CD14-positive monocyte (primary cell): ENCODE data around the gene DGKQ. TPM values are rescaled to one million over a fixed set of nuclear protein-coding genes. Genes with fewer than 3 reads are reported as not detected.

Experiments
- DNase-seq, 3 donors: peaks; one replicate each; pipeline ENCODE4 v3.0.0-alpha.2; 2011 to 2022
- H2AFZ ChIP-seq: 2 replicates; pipeline ENCODE4 v1.6.0; 2012; ENCODE audit warnings: mild to moderate bottlenecking, low read depth, low read length, inconsistent platforms; ENCODE audit not compliant: insufficient read depth, poor library complexity, severe bottlenecking
- H3K27ac ChIP-seq, 2 donors: 1 replicate in 1 of 2; 2 replicates in 1 of 2; pipeline ENCODE4 v1.5.1; 2012 to 2013; ENCODE audit warnings: low read length in 2 of 2, control low read depth in 1 of 2, inconsistent platforms in 1 of 2, low read depth in 1 of 2, mild to moderate bottlenecking in 1 of 2
- H3K27me3 ChIP-seq, 2 donors: one replicate each; pipeline versions ENCODE4 v1.6.0 to v1.6.1; 2011 to 2013; ENCODE audit warnings: low read length in 2 of 2; ENCODE audit not compliant: control insufficient read depth in 2 of 2, insufficient read depth in 2 of 2
- H3K36me3 ChIP-seq, 2 donors: replicated peaks in 1 of 2; 1 replicate in 1 of 2; 2 replicates in 1 of 2; pipeline versions ENCODE4 v1.5.1 to v1.6.1; 2012 to 2013; ENCODE audit warnings: low read length in 2 of 2, control low read depth in 1 of 2, inconsistent platforms in 1 of 2, mild to moderate bottlenecking in 1 of 2; ENCODE audit not compliant: insufficient read depth in 2 of 2, control insufficient read depth in 1 of 2
- H3K4me1 ChIP-seq, 2 donors: 1 replicate in 1 of 2; 2 replicates in 1 of 2; pipeline versions ENCODE4 v1.5.1 to v1.6.1; 2012 to 2013; ENCODE audit warnings: low read length in 2 of 2, control low read depth in 1 of 2, inconsistent platforms in 1 of 2, mild to moderate bottlenecking in 1 of 2, moderate library complexity in 1 of 2; ENCODE audit not compliant: insufficient read depth in 2 of 2, control insufficient read depth in 1 of 2
- H3K4me2 ChIP-seq: replicated peaks from 2 replicates; pipeline ENCODE3; 2012; ENCODE audit warnings: low read length, moderate library complexity, mild to moderate bottlenecking; ENCODE audit not compliant: poor library complexity, severe bottlenecking; ENCODE audit errors: extremely low read depth
- H3K4me3 ChIP-seq, 3 experiments: fragments of 200-600 bp in 1 of 3; sonication (generic) in 1 of 3; replicated peaks in 1 of 3; 1 replicate in 2 of 3; 2 replicates in 1 of 3; pipeline ENCODE4 v1.5.1; 2011 to 2013; ENCODE audit warnings: low read length in 3 of 3, mild to moderate bottlenecking in 3 of 3, control low read depth in 2 of 3, low read depth in 2 of 3, inconsistent platforms in 1 of 3, moderate library complexity in 1 of 3
- H3K79me2 ChIP-seq: 2 replicates; pipeline ENCODE4 v1.6.0; 2012; ENCODE audit warnings: mild to moderate bottlenecking, control low read depth, inconsistent platforms, low read length, moderate library complexity; ENCODE audit not compliant: insufficient read depth
- H3K9ac ChIP-seq: 2 replicates; pipeline ENCODE4 v1.6.0; 2017; ENCODE audit warnings: low read length, mild to moderate bottlenecking; ENCODE audit not compliant: insufficient read depth, poor library complexity, severe bottlenecking
- H3K9me3 ChIP-seq, 2 donors: replicated peaks in 1 of 2; 1 replicate in 1 of 2; 2 replicates in 1 of 2; pipeline versions ENCODE4 v1.5.1 to v1.6.1; 2012 to 2013; ENCODE audit warnings: low read length in 2 of 2, control low read depth in 1 of 2; ENCODE audit not compliant: control insufficient read depth in 1 of 2, insufficient read depth in 1 of 2
- H4K20me1 ChIP-seq: 2 replicates; pipeline ENCODE4 v1.6.0; 2012; ENCODE audit warnings: mild to moderate bottlenecking, low read length, control low read depth, moderate library complexity; ENCODE audit not compliant: insufficient read depth
- H3K27ac Mint-ChIP-seq, 7 donors: one replicate each; pipeline ENCODE4 v1.8.0; 2020; ENCODE audit warnings: mild to moderate bottlenecking in 7 of 7, mixed read lengths in 7 of 7, moderate library complexity in 6 of 7, inconsistent platforms in 2 of 7
- H3K27me3 Mint-ChIP-seq, 3 donors: one replicate each; pipeline ENCODE4 v1.8.0; 2021 to 2022; ENCODE audit warnings: low read depth in 3 of 3, mild to moderate bottlenecking in 3 of 3, mixed read lengths in 3 of 3, moderate library complexity in 3 of 3, inconsistent platforms in 1 of 3
- H3K36me3 Mint-ChIP-seq, 2 donors: one replicate each; pipeline ENCODE4 v1.8.0; 2020; ENCODE audit warnings: mixed read lengths in 2 of 2, inconsistent platforms in 1 of 2, mild to moderate bottlenecking in 1 of 2
- H3K4me1 Mint-ChIP-seq: one replicate; pipeline ENCODE4 v1.8.0; 2020; ENCODE audit warnings: mild to moderate bottlenecking, mixed read lengths
- H3K4me3 Mint-ChIP-seq, 2 donors: one replicate each; pipeline ENCODE4 v1.8.0; 2020; ENCODE audit warnings: mild to moderate bottlenecking in 2 of 2, mixed read lengths in 2 of 2, moderate library complexity in 1 of 2
- H3K9me3 Mint-ChIP-seq, 7 donors: one replicate each; pipeline ENCODE4 v1.8.0; 2020 to 2022; ENCODE audit warnings: mixed read lengths in 7 of 7, mild to moderate bottlenecking in 6 of 7, moderate library complexity in 6 of 7, inconsistent platforms in 2 of 7
- WGBS: methylation state at CpG from one replicate; pipeline ENCODE4 v1.1.5; 2013; ENCODE audit warnings: missing lambda C conversion rate; ENCODE audit not compliant: insufficient coverage; 5-methylcytosine and 5-hydroxymethylcytosine counted together
- intact Hi-C, 2 donors: fragments of 100-400 bp; cut with micrococcal nuclease; formaldehyde crosslinking; loops; one replicate each; pipeline versions ENCODE4 v1.15.0 to v1.15.1; 2023
- polyA plus RNA-seq, 3 donors: library from polyadenylated mRNA; depleted of rRNA in 1 of 3; unstranded in 2 of 3; stranded (reverse) in 1 of 3; fragments of 300-500 nt in 2 of 3; fragments of >200 nt in 1 of 3; fragmentation: Illumina TruSeq in 2 of 3; gene quantifications; 1 replicate in 2 of 3; 2 replicates in 1 of 3; pipeline ENCODE4 v1.2.3, GENCODE V29; 2012 to 2021
- TF ChIP-seq, protein P1 (sequence below): fragments of 200-600 bp; IDR thresholded peaks from one replicate; pipeline ENCODE4 v1.8.0; 2022; ENCODE audit warnings: antibody characterized with exemption, mild to moderate bottlenecking

DGKQ gene
- polyA plus RNA-seq, 3 donors, result 0.58 to 23.1 (median 2.4) TPM

DNA sequence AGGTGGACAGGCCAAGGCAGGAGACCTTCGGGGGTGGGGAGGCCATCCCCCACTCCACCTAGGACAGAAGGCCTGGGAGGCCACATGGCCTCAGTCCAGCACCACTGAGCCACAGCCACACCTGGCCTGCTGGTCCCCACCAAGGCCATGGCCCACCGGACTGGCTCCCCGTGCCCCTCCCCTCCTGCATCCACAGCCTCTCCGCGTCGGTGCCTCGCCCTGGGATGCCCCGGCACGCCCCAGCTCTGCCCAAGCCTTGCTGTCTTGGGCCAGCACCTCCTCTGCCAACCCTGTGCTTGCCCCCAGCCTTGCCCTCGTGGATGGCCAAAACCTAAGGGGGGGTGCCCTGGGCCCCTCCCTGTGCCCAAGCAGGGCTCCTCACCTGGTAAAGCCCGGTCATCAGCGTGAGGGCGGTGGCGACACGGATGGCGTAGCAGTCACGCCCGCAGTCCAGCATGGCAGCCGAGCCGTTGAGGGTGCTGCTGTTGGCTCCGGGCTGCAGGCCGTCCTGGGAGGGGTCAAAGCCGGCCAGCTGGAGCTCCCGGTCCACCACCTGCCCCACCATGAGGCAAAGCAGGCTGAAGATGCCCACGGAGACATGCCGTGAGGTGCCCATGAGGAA, 17.5 kb upstream of the DGKQ start:
- no peak overlapping the region for H3K27ac ChIP-seq
- H3K4me2 ChIP-seq, result no peak overlapping the region
- Mint-ChIP-seq H3K36me3 (peaks cover 7 to 20% of the 10 kb centered on the region in 2 donors), H3K27me3 (peaks cover 5 to 9% (median 7%) of the 10 kb centered on the region in 3 donors), H3K9me3 (no peaks in the 10 kb centered on the region), H3K4me3 (no peak overlapping the region), H3K27ac (no peak overlapping the region), H3K4me1 (peaks cover 14% of the 10 kb centered on the region)
- DNase-seq, result no peak
- peaks cover 13 to 14% of the 10 kb centered on the region in 2 donors for H3K36me3 ChIP-seq
- peaks cover 22% of the 10 kb centered on the region for H4K20me1 ChIP-seq
- no peaks in the 10 kb centered on the region for H3K79me2 ChIP-seq
- intact Hi-C loops, result no loop called here
- WGBS, result 94% methylated on average over 21 of the region's 26 CpGs
- no peak overlapping the region for H3K9ac ChIP-seq
- TF ChIP-seq, protein P1, sequence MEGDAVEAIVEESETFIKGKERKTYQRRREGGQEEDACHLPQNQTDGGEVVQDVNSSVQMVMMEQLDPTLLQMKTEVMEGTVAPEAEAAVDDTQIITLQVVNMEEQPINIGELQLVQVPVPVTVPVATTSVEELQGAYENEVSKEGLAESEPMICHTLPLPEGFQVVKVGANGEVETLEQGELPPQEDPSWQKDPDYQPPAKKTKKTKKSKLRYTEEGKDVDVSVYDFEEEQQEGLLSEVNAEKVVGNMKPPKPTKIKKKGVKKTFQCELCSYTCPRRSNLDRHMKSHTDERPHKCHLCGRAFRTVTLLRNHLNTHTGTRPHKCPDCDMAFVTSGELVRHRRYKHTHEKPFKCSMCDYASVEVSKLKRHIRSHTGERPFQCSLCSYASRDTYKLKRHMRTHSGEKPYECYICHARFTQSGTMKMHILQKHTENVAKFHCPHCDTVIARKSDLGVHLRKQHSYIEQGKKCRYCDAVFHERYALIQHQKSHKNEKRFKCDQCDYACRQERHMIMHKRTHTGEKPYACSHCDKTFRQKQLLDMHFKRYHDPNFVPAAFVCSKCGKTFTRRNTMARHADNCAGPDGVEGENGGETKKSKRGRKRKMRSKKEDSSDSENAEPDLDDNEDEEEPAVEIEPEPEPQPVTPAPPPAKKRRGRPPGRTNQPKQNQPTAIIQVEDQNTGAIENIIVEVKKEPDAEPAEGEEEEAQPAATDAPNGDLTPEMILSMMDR, result no peak
- no peak overlapping the region for H3K4me3 ChIP-seq
- peaks cover 0 to 5% of the 10 kb centered on the region in 2 donors for H3K27me3 ChIP-seq
- peaks cover 19 to 23% of the 10 kb centered on the region in 2 donors for H3K4me1 ChIP-seq
- H2AFZ ChIP-seq, result no peak overlapping the region
- no peaks in the 10 kb centered on the region for H3K9me3 ChIP-seq

DNA sequence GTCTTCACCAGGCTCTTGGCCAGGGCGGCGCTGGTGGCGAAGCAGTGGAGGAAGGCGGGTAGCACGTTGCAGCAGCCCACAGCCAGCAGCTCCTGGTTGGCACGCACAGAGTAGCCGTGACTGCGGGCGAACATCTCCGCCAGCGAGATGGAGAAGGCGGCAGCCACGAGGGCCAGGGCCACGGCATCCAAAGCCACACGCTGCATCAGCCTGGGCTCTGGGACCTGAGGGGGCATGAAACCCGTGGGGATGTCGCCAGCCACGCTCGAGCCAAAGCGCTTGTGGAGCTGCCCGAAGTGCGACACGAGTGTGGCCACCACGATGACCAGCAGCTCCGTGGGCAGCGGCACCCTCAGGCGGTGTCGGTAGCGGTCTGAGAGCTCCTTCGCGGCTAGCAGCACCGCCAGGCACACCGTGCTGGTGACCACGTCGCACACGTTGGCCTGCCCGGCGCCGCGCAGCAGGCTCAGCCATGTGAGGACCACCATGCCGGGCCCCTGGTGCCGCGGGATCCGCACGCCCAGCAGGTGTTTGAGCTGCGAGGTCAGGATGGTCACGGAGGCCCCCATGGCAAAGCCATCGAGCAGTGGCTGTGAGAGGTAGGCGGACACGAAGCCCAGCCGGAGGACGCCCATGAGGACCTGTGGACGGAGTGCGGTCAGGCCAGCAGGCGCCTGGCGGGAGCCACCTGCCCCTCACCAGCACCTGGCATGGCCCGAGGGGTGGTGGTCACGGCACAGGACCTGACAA, 16.5 kb upstream of the DGKQ start:
- no peak overlapping the region for H2AFZ ChIP-seq
- Mint-ChIP-seq H3K36me3 (peaks cover 7 to 20% of the 10 kb centered on the region in 2 donors), H3K4me1 (peaks cover 21% of the 10 kb centered on the region), H3K27ac (no peak overlapping the region), H3K9me3 (no peaks in the 10 kb centered on the region), H3K4me3 (no peak overlapping the region), H3K27me3 (peaks cover 0 to 5% (median 1%) of the 10 kb centered on the region in 3 donors)
- no peaks in the 10 kb centered on the region for H3K27me3 ChIP-seq
- intact Hi-C loops, result no loop called here
- no peak overlapping the region for H3K27ac ChIP-seq
- no peak for DNase-seq
- WGBS, result 98% methylated on average over 56 of the region's 58 CpGs
- H3K36me3 ChIP-seq, result peaks cover 13 to 14% of the 10 kb centered on the region in 2 donors
- H3K4me3 ChIP-seq, result no peak overlapping the region
- H3K9me3 ChIP-seq, result no peaks in the 10 kb centered on the region
- H3K4me1 ChIP-seq, result peaks cover 25 to 32% of the 10 kb centered on the region in 2 donors
- TF ChIP-seq, protein P1, result no peak
- no peak overlapping the region for H3K9ac ChIP-seq
- peaks cover 22% of the 10 kb centered on the region for H4K20me1 ChIP-seq
- no peaks in the 10 kb centered on the region for H3K79me2 ChIP-seq
- H3K4me2 ChIP-seq, result no peak overlapping the region
